Measurements from ENCODE around the gene CCRL2. TPM values are rescaled to one million over a fixed set of nuclear protein-coding genes. Genes with fewer than 3 reads are reported as not detected.

CCRL2 gene
- total and polyA plus RNA-seq, 12 donors = 0.60 to 6.8 (median 1.9) TPM

- WGBS, 4 donors = 65 to 80% (median 73%) methylated on average over 8 of the region's 8 CpGs
- H3K36me3 ChIP-seq (replicated peaks in 1 of 2) = no peaks in the 10 kb centered on the region
- peak overlapping the region in 1 of 5 donors; percentile 7 for H3K27ac ChIP-seq
- no peak for DNase-seq
- intact Hi-C loops (cut with DNase I) = loop anchor here in 1 of 2 donors (10.0 kb wide), 1 partner anchor 446 kb away; no protein-coding TSS in a partner anchor
- TF ChIP-seq CTCF (IDR thresholded peaks at IDR 0.05) (no peak), POLR2A (IDR thresholded peaks at IDR 0.05) (no peak)
- no peaks in the 10 kb centered on the region for H3K4me1 ChIP-seq (replicated peaks in 1 of 2)
- H3K9me3 ChIP-seq (replicated peaks in 1 of 3) = no peaks in the 10 kb centered on the region
- H3K4me3 ChIP-seq = no peak overlapping the region
- no peaks in the 10 kb centered on the region for H3K27me3 ChIP-seq
Measured at GRCh38 chr3:46380471-46381221, 26.4 kb upstream of the CCRL2 start.

GRCh38 chr3:46381625-46382024, 25.4 kb upstream of the CCRL2 start:
- 61 to 70% (median 65%) methylated on average over 3 of the region's 3 CpGs for WGBS, 4 donors
- Histone ChIP-seq H3K36me3 (replicated peaks in 1 of 2) (no peaks in the 10 kb centered on the region), H3K27me3 (no peaks in the 10 kb centered on the region), H3K4me1 (replicated peaks in 1 of 2) (no peaks in the 10 kb centered on the region), H3K4me3 (no peak overlapping the region), H3K9me3 (replicated peaks in 1 of 3) (no peaks in the 10 kb centered on the region), H3K27ac (no peak overlapping the region)
- no peak for DNase-seq
- intact Hi-C loops (cut with DNase I) = loop anchor here in 1 of 2 donors (10.0 kb wide), 1 partner anchor 447 kb away; no protein-coding TSS in a partner anchor
- TF ChIP-seq CTCF (IDR thresholded peaks at IDR 0.05) (no peak), POLR2A (IDR thresholded peaks at IDR 0.05) (no peak)

- intact Hi-C loops (cut with DNase I) = loop anchor here in 1 of 2 donors (10.0 kb wide), 1 partner anchor 449 kb away; no protein-coding TSS in a partner anchor
- Histone ChIP-seq H3K27ac (no peak overlapping the region), H3K27me3 (no peaks in the 10 kb centered on the region), H3K9me3 (replicated peaks in 1 of 3) (no peaks in the 10 kb centered on the region), H3K4me1 (replicated peaks in 1 of 2) (no peaks in the 10 kb centered on the region), H3K36me3 (replicated peaks in 1 of 2) (no peaks in the 10 kb centered on the region), H3K4me3 (no peak overlapping the region)
- WGBS, 4 donors = 47 to 63% (median 60%) methylated on average over 5 to 6 of the region's 6 CpGs
- TF ChIP-seq CTCF (IDR thresholded peaks at IDR 0.05) (no peak), POLR2A (IDR thresholded peaks at IDR 0.05) (no peak)
- peak in 1 of 7 donors; percentile 19 for DNase-seq
Measured at GRCh38 chr3:46383211-46383950, 23.7 kb upstream of the CCRL2 start.

GRCh38 chr3:46383951-46384330, 23.1 kb upstream of the CCRL2 start:
- H3K27me3 ChIP-seq = peaks cover 2% of the 10 kb centered on the region
- H3K4me3 ChIP-seq = no peak overlapping the region
- 57 to 71% (median 60%) methylated on average over 5 of the region's 5 CpGs for WGBS, 4 donors
- no peak overlapping the region for H3K27ac ChIP-seq
- H3K36me3 ChIP-seq (replicated peaks in 1 of 2) = no peaks in the 10 kb centered on the region
- no peaks in the 10 kb centered on the region for H3K4me1 ChIP-seq (replicated peaks in 1 of 2)
- H3K9me3 ChIP-seq (replicated peaks in 1 of 3) = no peaks in the 10 kb centered on the region
- TF ChIP-seq POLR2A (IDR thresholded peaks at IDR 0.05) (no peak), CTCF (IDR thresholded peaks at IDR 0.05) (no peak)
- DNase-seq = no peak
- intact Hi-C loops (cut with DNase I) = loop anchor here in 1 of 2 donors (10.0 kb wide), 1 partner anchor 449 kb away; no protein-coding TSS in a partner anchor
